SKM-1 treated with dmso at 0.1 percent for 144 hours (cell line): ENCODE results near the gene LCE1C.

Source experiments
- DNase-seq: peaks from one replicate; lab custom pipeline; 2025; ENCODE audit not compliant: unreplicated experiment; lab: John Stamatoyannopoulos, UW

Gene LCE1C

DNA sequence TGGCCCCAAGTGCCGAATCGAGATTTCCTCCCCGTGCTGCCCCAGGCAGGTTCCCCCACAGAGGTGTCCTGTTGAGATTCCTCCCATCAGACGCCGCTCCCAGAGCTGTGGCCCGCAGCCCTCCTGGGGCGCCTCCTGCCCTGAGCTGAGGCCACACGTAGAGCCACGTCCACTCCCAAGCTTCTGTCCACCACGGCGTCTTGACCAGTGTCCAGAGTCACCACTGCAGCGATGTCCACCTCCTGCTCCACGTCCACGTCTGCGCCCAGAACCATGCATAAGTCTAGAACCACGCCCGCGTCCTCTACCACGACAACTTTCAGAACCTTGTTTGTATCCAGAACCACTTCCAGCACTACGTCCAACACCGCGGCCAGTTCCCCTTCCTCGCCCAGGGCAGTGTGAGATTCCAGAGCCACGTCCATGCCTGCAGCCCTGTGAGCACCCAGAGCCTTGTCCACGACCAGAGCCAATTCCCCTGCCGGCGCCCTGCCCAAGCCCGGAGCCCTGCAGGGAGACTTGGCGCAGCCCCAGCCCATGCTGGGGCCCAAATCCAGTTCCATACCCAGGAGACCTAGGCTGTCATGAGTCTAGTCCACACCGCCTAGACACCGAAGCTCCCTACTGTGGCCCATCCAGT lies 45.8 kb downstream of the LCE1C start:
- DNase-seq: no peak

DNA sequence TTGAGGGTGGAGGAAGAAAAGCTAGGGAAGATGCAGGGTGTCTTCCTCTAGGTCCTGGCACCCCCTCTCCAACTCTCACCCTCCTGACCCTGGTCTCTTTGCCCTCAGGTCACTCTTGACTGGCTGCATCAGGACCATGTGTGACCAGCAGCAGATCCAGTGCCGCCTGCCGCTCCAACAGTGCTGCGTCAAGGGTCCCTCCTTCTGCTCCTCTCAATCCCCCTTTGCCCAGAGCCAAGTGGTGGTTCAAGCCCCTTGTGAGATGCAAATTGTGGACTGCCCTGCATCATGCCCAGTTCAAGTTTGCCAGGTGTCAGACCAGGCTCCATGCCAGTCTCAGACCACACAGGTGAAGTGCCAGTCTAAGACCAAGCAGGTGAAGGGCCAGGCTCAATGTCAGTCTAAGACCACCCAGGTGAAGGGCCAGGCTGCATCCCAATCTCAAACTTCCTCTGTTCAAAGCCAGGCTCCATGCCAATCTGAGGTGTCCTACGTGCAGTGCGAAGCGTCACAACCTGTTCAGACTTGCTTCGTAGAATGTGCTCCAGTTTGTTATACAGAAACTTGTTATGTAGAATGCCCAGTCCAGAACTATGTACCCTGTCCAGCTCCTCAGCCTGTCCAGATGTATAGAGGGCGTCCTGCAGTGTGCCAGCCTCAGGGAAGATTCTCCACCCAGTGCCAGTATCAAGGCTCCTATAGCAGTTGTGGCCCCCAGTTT lies 46.8 kb downstream of the LCE1C start:
- DNase-seq: no peak

DNA sequence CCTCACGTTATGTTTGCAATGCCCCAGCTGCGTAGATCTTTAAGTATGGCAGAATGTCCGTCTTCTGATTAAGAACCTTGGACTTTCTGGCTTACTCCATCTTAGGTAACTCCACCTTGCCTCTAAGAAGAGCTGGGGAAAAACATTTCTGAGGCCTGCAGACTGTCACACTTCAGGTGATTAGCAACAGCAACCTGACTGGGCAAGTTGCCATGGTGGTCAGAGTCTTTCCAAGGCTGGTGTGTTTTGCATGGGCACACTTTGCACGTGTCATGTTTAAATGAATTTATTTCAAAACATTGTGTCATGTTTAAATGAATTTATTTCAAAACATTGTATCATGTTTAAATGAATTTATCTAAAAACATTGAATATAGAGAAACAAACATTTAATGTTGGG lies 47.8 kb downstream of the LCE1C start:
- no peak for DNase-seq

DNA sequence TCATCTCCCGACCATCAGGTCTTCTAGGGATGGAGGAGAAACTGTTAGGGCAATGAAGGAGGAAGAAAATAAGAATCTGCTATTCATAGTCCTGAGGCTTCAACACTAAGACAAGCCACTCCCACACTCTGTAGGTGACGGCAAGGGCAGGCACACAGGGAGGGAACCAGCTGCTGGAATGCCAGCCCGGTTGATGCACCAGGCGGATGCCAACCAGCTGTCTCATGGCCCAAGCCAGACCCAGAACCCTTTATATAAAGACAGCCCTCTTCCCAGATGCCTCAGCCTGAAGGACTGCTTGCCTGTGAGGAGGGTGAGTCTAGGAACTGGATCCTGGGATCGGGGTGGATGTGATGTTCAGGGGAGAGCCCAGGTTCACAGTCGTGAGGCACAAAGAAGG lies 48.7 kb downstream of the LCE1C start, which contains the start of gene KPRP:
Gene KPRP, plus strand, starts transcription at position 279 of the 400 bp plus-strand sequence. CDS start 1,564 bp downstream, outside the sequence.
- no peak for DNase-seq

DNA sequence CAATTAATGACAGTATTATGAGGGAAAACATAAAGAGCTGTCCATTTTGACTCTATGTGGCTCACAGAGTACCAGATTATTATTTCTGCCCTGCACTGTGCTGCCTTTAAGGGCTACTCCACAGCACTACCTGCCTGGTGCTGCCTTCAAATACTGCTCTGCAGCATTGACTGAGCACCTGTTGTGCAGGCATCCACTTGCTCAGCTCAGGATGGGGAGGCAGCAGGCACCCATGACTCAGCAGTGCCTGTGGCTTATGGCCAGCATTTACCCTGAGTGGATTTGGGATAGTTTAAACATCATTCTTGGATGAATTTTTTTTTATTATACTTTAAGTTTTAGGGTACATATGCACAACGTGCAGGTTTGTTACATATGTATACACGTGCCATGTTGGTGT lies 49.6 kb downstream of the LCE1C start:
- no peak for DNase-seq
